Endothelial cell of umbilical vein (primary cell): ENCODE measurements around the gene TMUB2. TPM values are rescaled to one million over a fixed set of nuclear protein-coding genes. Genes with fewer than 3 reads are reported as not detected.

Source experiments
- BruUV-seq: library from RNA; stranded (reverse); fragments of 400-500 nt; replicated peaks from 2 replicates; lab custom pipeline; 2021; lab: Mats Ljungman, UMichigan
- CTCF ChIA-PET: fragments of 300-600, 350-600 bp; sonication (Branson Sonifier 250); formaldehyde crosslinking; loops from one replicate; lab custom pipeline; 2021; ENCODE audit warnings: antibody characterized with exemption, inconsistent platforms; lab: Charles Lee
- POLR2A ChIA-PET: fragments of 300-600, 350-600 bp; sonication (Branson Sonifier 250); formaldehyde crosslinking; loops from one replicate; lab custom pipeline; 2021; ENCODE audit warnings: antibody characterized with exemption, inconsistent platforms; lab: Charles Lee
- DNase-seq: peaks from one replicate; pipeline ENCODE4 v3.0.0-alpha.2; 2011; ENCODE audit warnings: low read depth, low spot score
- FAIRE-seq: peaks from 2 replicates; lab custom pipeline; 2011; peaks lifted over from hg19 to GRCh38; lab: Jason Lieb, UNC
- H2AFZ ChIP-seq: 2 replicates; pipeline ENCODE4 v1.6.0; 2012; ENCODE audit warnings: low read depth, low read length, control low read depth, inconsistent platforms
- H3K27ac ChIP-seq: 2 replicates; pipeline ENCODE4 v1.5.1; 2011; ENCODE audit warnings: low read depth, mild to moderate bottlenecking, control low read depth, low read length, moderate library complexity; ENCODE audit not compliant: insufficient read depth
- H3K27me3 ChIP-seq, 2 experiments: 2 replicates each; pipeline versions ENCODE4 v1.6.0 to v1.6.1; 2011; ENCODE audit warnings: low read length in 2 of 2, mixed read lengths in 1 of 2; ENCODE audit not compliant: control insufficient read depth in 2 of 2, insufficient read depth in 2 of 2
- H3K36me3 ChIP-seq, 2 experiments: 2 replicates in 1 of 2; 3 replicates in 1 of 2; pipeline ENCODE4 v1.5.1; 2011; ENCODE audit warnings: low read length in 2 of 2, mild to moderate bottlenecking in 1 of 2, moderate library complexity in 1 of 2; ENCODE audit not compliant: control insufficient read depth in 2 of 2, insufficient read depth in 2 of 2; ENCODE audit errors: extremely low read depth in 1 of 2
- H3K4me1 ChIP-seq: 3 replicates; pipeline ENCODE4 v1.5.1; 2011; ENCODE audit warnings: mild to moderate bottlenecking, low read length; ENCODE audit not compliant: control insufficient read depth, insufficient read depth; ENCODE audit errors: extremely low read depth
- H3K4me2 ChIP-seq: 2 replicates; pipeline ENCODE4 v1.6.1; 2011; ENCODE audit warnings: low read length, control low read depth, mixed read lengths; ENCODE audit not compliant: insufficient read depth
- H3K4me3 ChIP-seq, 3 experiments: fragments of 200-600 bp in 1 of 3; sonication (generic), shearing (Covaris generic) in 1 of 3; replicated peaks in 1 of 3; 2 replicates each; pipeline ENCODE4 v1.5.1; 2011 to 2016; ENCODE audit warnings: control low read depth in 3 of 3, low read length in 3 of 3, mild to moderate bottlenecking in 2 of 3, inconsistent platforms in 1 of 3, low read depth in 1 of 3, moderate library complexity in 1 of 3; ENCODE audit not compliant: insufficient read depth in 1 of 3
- H3K79me2 ChIP-seq: 2 replicates; pipeline ENCODE4 v1.6.0; 2012; ENCODE audit warnings: low read length, inconsistent platforms; ENCODE audit not compliant: control insufficient read depth, insufficient read depth
- H3K9ac ChIP-seq: replicated peaks from 2 replicates; pipeline ENCODE3; 2011; ENCODE audit warnings: low read length, control low read depth; ENCODE audit not compliant: insufficient read depth; ENCODE audit errors: extremely low read depth
- H3K9me1 ChIP-seq: replicated peaks from 3 replicates; pipeline ENCODE4 v1.6.0; 2011; ENCODE audit warnings: mild to moderate bottlenecking, low read length; ENCODE audit not compliant: control insufficient read depth, insufficient read depth; ENCODE audit errors: extremely low read depth
- H3K9me3 ChIP-seq: replicated peaks from 2 replicates; pipeline ENCODE4 v1.5.1; 2012; ENCODE audit warnings: low read length, inconsistent platforms; ENCODE audit not compliant: control insufficient read depth, insufficient read depth
- H4K20me1 ChIP-seq: replicated peaks from 2 replicates; pipeline ENCODE3; 2011; ENCODE audit warnings: mild to moderate bottlenecking, low read length; ENCODE audit not compliant: control insufficient read depth, insufficient read depth; ENCODE audit errors: extremely low read depth
- EZH2 ChIP-seq: IDR thresholded peaks from 2 replicates; pipeline ENCODE4 v1.6.1; 2012; ENCODE audit warnings: borderline replicate concordance, low read depth, mild to moderate bottlenecking, moderate library complexity, low read length, inconsistent platforms; ENCODE audit not compliant: severe bottlenecking
- MAX ChIP-seq: IDR thresholded peaks from 2 replicates; pipeline ENCODE4 v1.6.1; 2011; ENCODE audit not compliant: insufficient read depth, insufficient read length
- MYC ChIP-seq: IDR thresholded peaks from one replicate; pipeline ENCODE4 v1.6.1; 2011; ENCODE audit warnings: mild to moderate bottlenecking, low read depth, low read length
- dilution Hi-C: fragments of 300-500 bp; cut with MboI; formaldehyde crosslinking; loops from one replicate; pipeline ENCODE4 v1.15.0; 2019; ENCODE audit warnings: low sequenced_read_pairs; ENCODE audit not compliant: extremely low pct_ligation_motif_present
- intact Hi-C: fragments of 100-400 bp; cut with micrococcal nuclease; formaldehyde crosslinking; loops from one replicate; pipeline ENCODE4 v1.10.0; 2022
- polyA plus RNA-seq, 4 experiments: library from polyadenylated mRNA; depleted of rRNA in 3 of 4; stranded (reverse) in 3 of 4; unstranded in 1 of 4; fragments of >200 nt; gene quantifications; 2 replicates each; pipeline versions ENCODE4 v1.2.1 to v1.2.3, GENCODE V29; 2011 to 2012; ENCODE audit warnings: missing spikeins in 1 of 4
- total RNA-seq: library from RNA; stranded (reverse); gene quantifications from 2 replicates; pipeline ENCODE4 v1.2.3, GENCODE V29; 2021
- TF ChIP-seq, protein P1 (sequence below), 2 donors: IDR thresholded peaks; 1 replicate in 1 of 2; 2 replicates in 1 of 2; pipeline ENCODE4 v1.5.1; 2011; ENCODE audit warnings: low read length in 2 of 2, mild to moderate bottlenecking in 2 of 2, moderate library complexity in 2 of 2, control low read depth in 1 of 2, inconsistent platforms in 1 of 2, low read depth in 1 of 2; ENCODE audit not compliant: insufficient read depth in 1 of 2; ENCODE audit errors: extremely low read depth in 1 of 2

Gene TMUB2
- total and polyA plus RNA-seq, 2 donors (not counting 3 experiments of a cell fraction or from before 2014, with no cell fraction given) = 43.6 to 72.5 TPM

DNA sequence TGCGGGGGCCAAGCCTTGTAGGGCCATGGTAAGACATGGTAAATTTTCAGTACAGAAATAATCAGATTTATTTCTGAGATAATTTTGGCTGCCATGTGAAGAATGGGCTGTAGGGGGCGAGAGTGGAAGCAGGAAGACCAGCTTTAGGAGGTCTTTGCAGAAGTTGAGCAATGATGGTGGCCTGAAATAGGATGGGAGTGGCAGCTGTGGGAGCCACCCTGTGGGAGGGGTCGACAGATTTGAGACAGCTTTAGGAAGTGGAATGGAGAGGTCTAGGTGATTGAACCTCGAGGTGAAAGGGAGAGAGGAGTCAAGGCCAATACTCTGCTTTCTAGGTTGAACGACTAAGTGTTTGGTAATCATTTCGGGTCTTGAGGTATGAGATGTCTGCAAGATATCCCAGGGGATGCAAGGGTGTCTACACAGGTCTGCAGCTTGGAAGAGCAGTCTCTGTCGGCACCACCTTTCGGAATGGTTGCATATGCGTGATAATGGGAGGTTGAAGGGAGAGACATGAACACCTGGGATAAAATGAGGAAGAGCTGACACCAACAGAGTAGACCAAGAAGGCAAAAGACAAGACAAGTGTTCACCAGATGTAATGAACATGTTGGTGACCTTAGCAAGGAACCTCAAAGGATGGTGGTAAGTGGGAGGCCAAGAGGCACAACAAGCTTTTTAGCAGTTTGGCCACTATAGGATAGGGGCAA, 17.1 kb downstream of the TMUB2 start:
- no peaks in the 10 kb centered on the region for H4K20me1 ChIP-seq
- no peaks in the 10 kb centered on the region for H3K9me1 ChIP-seq
- H3K4me2 ChIP-seq = no peak overlapping the region
- dilution Hi-C loops = no loop called here
- H3K27ac ChIP-seq = no peak overlapping the region
- ChIA-PET POLR2A (interaction anchor here (1.5 kb wide), 1 partner anchor 141 kb away, joined by 4 read pairs; the partner anchor contains the start of gene GRN), CTCF (interaction anchor here (0.6 to 2.4 kb wide), 21 partner anchors 12 to 320 kb away, joined by 3 to 17 read pairs (median 3); partner anchors contain the start of genes GRN, LSM12, RUNDC3A and SLC25A39)
- peaks cover 12% of the 10 kb centered on the region for H3K4me1 ChIP-seq
- H3K9ac ChIP-seq = no peak overlapping the region
- peaks cover 0 to 16% of the 10 kb centered on the region in 2 experiments for H3K36me3 ChIP-seq
- H3K4me3 ChIP-seq = no peak overlapping the region
- H3K9me3 ChIP-seq = no peaks in the 10 kb centered on the region
- no peaks in the 10 kb centered on the region for H3K27me3 ChIP-seq
- peak; percentile 56 for DNase-seq
- no peak for TF ChIP-seq MYC
- no peak for TF ChIP-seq EZH2
- TF ChIP-seq, protein P1, sequence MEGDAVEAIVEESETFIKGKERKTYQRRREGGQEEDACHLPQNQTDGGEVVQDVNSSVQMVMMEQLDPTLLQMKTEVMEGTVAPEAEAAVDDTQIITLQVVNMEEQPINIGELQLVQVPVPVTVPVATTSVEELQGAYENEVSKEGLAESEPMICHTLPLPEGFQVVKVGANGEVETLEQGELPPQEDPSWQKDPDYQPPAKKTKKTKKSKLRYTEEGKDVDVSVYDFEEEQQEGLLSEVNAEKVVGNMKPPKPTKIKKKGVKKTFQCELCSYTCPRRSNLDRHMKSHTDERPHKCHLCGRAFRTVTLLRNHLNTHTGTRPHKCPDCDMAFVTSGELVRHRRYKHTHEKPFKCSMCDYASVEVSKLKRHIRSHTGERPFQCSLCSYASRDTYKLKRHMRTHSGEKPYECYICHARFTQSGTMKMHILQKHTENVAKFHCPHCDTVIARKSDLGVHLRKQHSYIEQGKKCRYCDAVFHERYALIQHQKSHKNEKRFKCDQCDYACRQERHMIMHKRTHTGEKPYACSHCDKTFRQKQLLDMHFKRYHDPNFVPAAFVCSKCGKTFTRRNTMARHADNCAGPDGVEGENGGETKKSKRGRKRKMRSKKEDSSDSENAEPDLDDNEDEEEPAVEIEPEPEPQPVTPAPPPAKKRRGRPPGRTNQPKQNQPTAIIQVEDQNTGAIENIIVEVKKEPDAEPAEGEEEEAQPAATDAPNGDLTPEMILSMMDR (IDR thresholded peaks at IDR 0.05; ENCODE audit: extremely low read depth in 1 of 2, insufficient read depth in 1 of 2, low read depth in 1 of 2, low read length in 2 of 2) = peak; percentile 72 to 81
- TF ChIP-seq MAX = no peak
- FAIRE-seq = peak; percentile 77
- intact Hi-C loops = no loop called here
- peaks cover under 1% of the 10 kb centered on the region for H3K79me2 ChIP-seq
- BruUV-seq = no TSS peak
- H2AFZ ChIP-seq = no peak overlapping the region
